OCI-LY1 (cell line): ENCODE measurements around the gene CCDC73.

Source experiments
- H2AFZ ChIP-seq: fragments of 200-600 bp; sonication (generic), shearing (Covaris generic); 2 replicates; pipeline ENCODE4 v1.6.0; 2014; ENCODE audit warnings: antibody characterized with exemption, mild to moderate bottlenecking, low read length
- H3F3A ChIP-seq: fragments of 200-600 bp; sonication (generic), shearing (Covaris generic); 2 replicates; pipeline ENCODE4 v1.6.0; 2014; ENCODE audit warnings: mild to moderate bottlenecking, antibody characterized with exemption, low read length, moderate library complexity; ENCODE audit not compliant: insufficient read depth
- H3K27ac ChIP-seq: fragments of 200-600 bp; sonication (generic); 2 replicates; pipeline ENCODE4 v1.5.1; 2014; ENCODE audit warnings: low read length, mixed run types, mild to moderate bottlenecking, low read depth; ENCODE audit not compliant: poor library complexity, severe bottlenecking
- H3K27me3 ChIP-seq: fragments of 200-600 bp; sonication (generic); 2 replicates; pipeline ENCODE4 v1.6.0; 2014; ENCODE audit warnings: antibody characterized with exemption, mild to moderate bottlenecking, low read length, moderate library complexity; ENCODE audit not compliant: insufficient read depth
- H3K36me3 ChIP-seq: fragments of 200-600 bp; sonication (generic); 2 replicates; pipeline ENCODE4 v1.6.1; 2014; ENCODE audit warnings: mild to moderate bottlenecking, antibody characterized with exemption, low read length, moderate library complexity, mixed read lengths; ENCODE audit not compliant: insufficient read depth
- H3K4me1 ChIP-seq: fragments of 200-600 bp; sonication (generic); 2 replicates; pipeline ENCODE4 v1.5.1; 2014; ENCODE audit warnings: mild to moderate bottlenecking, low read length, moderate library complexity; ENCODE audit not compliant: insufficient read depth, severe bottlenecking
- H3K4me2 ChIP-seq: fragments of 200-600 bp; sonication (generic), shearing (Covaris generic); 2 replicates; pipeline ENCODE4 v1.6.1; 2014; ENCODE audit warnings: low read length
- H3K4me3 ChIP-seq: fragments of 200-600 bp; sonication (generic); 2 replicates; pipeline ENCODE4 v1.5.1; 2014; ENCODE audit warnings: low read length, low read depth, mild to moderate bottlenecking, mixed read lengths; ENCODE audit not compliant: poor library complexity, severe bottlenecking
- H3K79me2 ChIP-seq: fragments of 200-600 bp; shearing (Covaris generic); 2 replicates; pipeline ENCODE4 v1.6.1; 2016; ENCODE audit warnings: mixed run types, low read length, mixed read lengths; ENCODE audit not compliant: insufficient read depth
- H3K9ac ChIP-seq: fragments of 200-600 bp; sonication (generic), shearing (Covaris generic); 2 replicates; pipeline ENCODE4 v1.6.1; 2014; ENCODE audit warnings: mild to moderate bottlenecking, low read length, mixed read lengths
- H3K9me2 ChIP-seq: fragments of 200-600 bp; sonication (generic), shearing (Covaris generic); 2 replicates; pipeline ENCODE4 v1.6.1; 2014; ENCODE audit warnings: low read depth, mild to moderate bottlenecking, low read length, mixed read lengths
- H3K9me3 ChIP-seq: fragments of 200-600 bp; shearing (Covaris generic); 2 replicates; pipeline ENCODE4 v1.6.1; 2014; ENCODE audit warnings: low read length, mixed read lengths
- H4K20me1 ChIP-seq: fragments of 200-600 bp; sonication (generic), shearing (Covaris generic); 2 replicates; pipeline ENCODE4 v1.6.0; 2016; ENCODE audit warnings: mild to moderate bottlenecking, low read length; ENCODE audit not compliant: insufficient read depth
- EZH2 ChIP-seq: fragments of 200-600 bp; sonication (generic), shearing (Covaris generic); IDR thresholded peaks from 2 replicates; pipeline ENCODE4 v1.8.0; 2017; ENCODE audit warnings: borderline replicate concordance, mixed run types, mild to moderate bottlenecking, antibody characterized with exemption, low read length, moderate library complexity, mixed read lengths
- TF ChIP-seq, protein P1 (sequence below): fragments of 200-600 bp; sonication (generic), shearing (Covaris generic); IDR thresholded peaks from 2 replicates; pipeline ENCODE4 v1.5.1; 2017; ENCODE audit warnings: mild to moderate bottlenecking, antibody characterized with exemption, low read length, moderate library complexity, mixed read lengths

The CCDC73 gene

DNA sequence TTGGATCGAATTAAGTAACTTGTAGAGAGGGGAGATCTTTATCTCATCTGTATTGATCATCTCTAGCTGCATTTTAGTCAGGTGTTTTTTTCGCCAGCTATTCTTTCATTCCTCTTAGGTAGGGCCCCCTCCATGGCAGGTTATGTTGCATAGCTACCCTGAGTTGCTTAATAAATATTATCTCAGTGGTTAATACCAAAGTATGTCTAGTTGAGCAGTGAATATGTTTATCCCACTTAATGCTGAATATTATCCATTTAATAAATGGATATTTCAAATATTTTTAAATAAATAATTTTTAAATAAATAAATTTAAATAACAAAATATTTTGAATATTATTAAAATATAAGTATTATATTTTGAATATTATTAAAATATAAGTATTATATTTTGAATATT, 44.8 kb upstream of the CCDC73 start:
- no peaks in the 10 kb centered on the region for H3K9me3 ChIP-seq
- no peaks in the 10 kb centered on the region for H3K36me3 ChIP-seq
- H3K79me2 ChIP-seq = no peaks in the 10 kb centered on the region
- H3K4me2 ChIP-seq = no peak overlapping the region
- H3K9ac ChIP-seq = no peak overlapping the region
- no peak overlapping the region for H2AFZ ChIP-seq
- TF ChIP-seq, protein P1, sequence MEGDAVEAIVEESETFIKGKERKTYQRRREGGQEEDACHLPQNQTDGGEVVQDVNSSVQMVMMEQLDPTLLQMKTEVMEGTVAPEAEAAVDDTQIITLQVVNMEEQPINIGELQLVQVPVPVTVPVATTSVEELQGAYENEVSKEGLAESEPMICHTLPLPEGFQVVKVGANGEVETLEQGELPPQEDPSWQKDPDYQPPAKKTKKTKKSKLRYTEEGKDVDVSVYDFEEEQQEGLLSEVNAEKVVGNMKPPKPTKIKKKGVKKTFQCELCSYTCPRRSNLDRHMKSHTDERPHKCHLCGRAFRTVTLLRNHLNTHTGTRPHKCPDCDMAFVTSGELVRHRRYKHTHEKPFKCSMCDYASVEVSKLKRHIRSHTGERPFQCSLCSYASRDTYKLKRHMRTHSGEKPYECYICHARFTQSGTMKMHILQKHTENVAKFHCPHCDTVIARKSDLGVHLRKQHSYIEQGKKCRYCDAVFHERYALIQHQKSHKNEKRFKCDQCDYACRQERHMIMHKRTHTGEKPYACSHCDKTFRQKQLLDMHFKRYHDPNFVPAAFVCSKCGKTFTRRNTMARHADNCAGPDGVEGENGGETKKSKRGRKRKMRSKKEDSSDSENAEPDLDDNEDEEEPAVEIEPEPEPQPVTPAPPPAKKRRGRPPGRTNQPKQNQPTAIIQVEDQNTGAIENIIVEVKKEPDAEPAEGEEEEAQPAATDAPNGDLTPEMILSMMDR = no peak
- no peak for TF ChIP-seq EZH2
- no peak overlapping the region for H3K4me3 ChIP-seq
- no peaks in the 10 kb centered on the region for H4K20me1 ChIP-seq
- no peaks in the 10 kb centered on the region for H3K9me2 ChIP-seq
- H3F3A ChIP-seq = no peaks in the 10 kb centered on the region
- H3K27ac ChIP-seq = no peak overlapping the region
- no peaks in the 10 kb centered on the region for H3K4me1 ChIP-seq
- H3K27me3 ChIP-seq = no peaks in the 10 kb centered on the region

DNA sequence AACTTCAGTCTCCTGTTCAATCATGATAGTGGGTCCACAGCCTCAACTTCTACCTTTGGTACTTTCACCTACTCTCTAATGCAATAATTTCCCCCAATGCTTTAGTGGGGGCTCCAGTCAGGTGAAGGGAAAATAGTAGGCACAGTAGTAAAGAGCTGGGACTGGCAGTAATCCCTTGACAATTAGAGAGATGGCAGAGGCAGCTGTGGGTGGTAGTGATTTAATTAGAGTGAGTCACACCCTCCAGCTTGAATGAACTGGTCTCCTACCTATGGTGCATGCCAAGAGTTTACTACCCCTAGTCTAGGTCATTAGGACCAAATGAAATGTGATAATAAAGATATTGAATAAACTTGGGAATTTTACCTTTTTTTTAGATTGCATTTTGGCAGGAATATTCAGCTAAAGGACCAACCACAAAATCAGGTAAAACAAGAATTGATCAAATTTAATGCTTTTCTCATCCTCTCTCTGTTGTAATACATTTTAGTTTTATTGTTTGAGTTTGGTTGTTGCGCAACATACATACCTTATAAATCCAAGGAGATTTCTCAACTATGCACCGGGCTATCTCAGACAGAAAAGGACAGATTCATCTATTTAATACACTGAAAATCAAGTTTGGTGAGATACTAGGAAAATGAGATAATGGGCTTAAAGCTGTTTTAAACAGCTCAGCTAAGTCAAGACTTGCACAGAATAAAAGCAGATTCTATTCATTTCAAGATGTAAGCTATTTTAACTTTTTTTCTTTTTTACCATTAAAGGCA, 44.2 kb upstream of the CCDC73 start:
- H3K27ac ChIP-seq = no peak overlapping the region
- H3K4me1 ChIP-seq = no peaks in the 10 kb centered on the region
- H3K36me3 ChIP-seq = no peaks in the 10 kb centered on the region
- H3K4me2 ChIP-seq = no peak overlapping the region
- no peak overlapping the region for H3K9ac ChIP-seq
- H3K9me3 ChIP-seq = no peaks in the 10 kb centered on the region
- H2AFZ ChIP-seq = no peak overlapping the region
- H4K20me1 ChIP-seq = no peaks in the 10 kb centered on the region
- TF ChIP-seq, protein P1 = no peak
- no peak for TF ChIP-seq EZH2
- no peak overlapping the region for H3K4me3 ChIP-seq
- H3K79me2 ChIP-seq = no peaks in the 10 kb centered on the region
- no peaks in the 10 kb centered on the region for H3K27me3 ChIP-seq
- H3F3A ChIP-seq = no peaks in the 10 kb centered on the region
- H3K9me2 ChIP-seq = no peaks in the 10 kb centered on the region

DNA sequence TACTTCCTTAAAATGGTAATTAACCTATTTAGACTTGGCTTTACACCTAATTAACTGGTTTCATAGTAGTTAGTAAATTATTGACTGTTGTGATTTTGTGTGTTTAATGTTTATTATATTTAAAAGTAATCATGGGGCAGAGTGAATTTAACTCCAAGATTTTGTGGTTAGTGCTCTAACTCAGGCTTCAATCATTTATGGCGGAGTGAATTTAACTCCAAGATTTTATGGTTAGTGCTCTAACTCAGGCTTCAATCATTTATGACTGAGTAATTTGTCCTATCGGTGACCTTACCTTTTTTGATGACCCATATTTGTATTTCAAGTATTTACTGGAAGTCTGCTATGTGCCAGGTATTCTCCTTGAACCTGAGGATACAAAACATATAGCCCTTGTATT, 42.5 kb upstream of the CCDC73 start:
- no peak overlapping the region for H3K4me2 ChIP-seq
- H3K9me3 ChIP-seq = no peaks in the 10 kb centered on the region
- no peaks in the 10 kb centered on the region for H3K27me3 ChIP-seq
- no peaks in the 10 kb centered on the region for H3F3A ChIP-seq
- H3K9me2 ChIP-seq = no peaks in the 10 kb centered on the region
- no peak overlapping the region for H2AFZ ChIP-seq
- no peak overlapping the region for H3K27ac ChIP-seq
- H3K4me1 ChIP-seq = no peaks in the 10 kb centered on the region
- H3K79me2 ChIP-seq = no peaks in the 10 kb centered on the region
- TF ChIP-seq, protein P1 = no peak
- no peak for TF ChIP-seq EZH2
- H3K36me3 ChIP-seq = no peaks in the 10 kb centered on the region
- no peak overlapping the region for H3K4me3 ChIP-seq
- H4K20me1 ChIP-seq = no peaks in the 10 kb centered on the region
- no peak overlapping the region for H3K9ac ChIP-seq
